Panc1 (cell line): ENCODE results near the gene SLC38A1.

Experiments
- POLR2AphosphoS5 ChIP-seq: IDR thresholded peaks from 2 replicates; pipeline ENCODE4 v1.6.1; 2012; ENCODE audit warnings: mild to moderate bottlenecking, low read depth, low read length, moderate library complexity
- SIN3A ChIP-seq: IDR thresholded peaks from 2 replicates; pipeline ENCODE4 v1.6.1; 2012; ENCODE audit warnings: low read depth, mild to moderate bottlenecking, low read length, moderate library complexity, borderline replicate concordance; ENCODE audit not compliant: insufficient read depth
- TF ChIP-seq, protein P1 (sequence below): fragments of 450-650 bp; IDR thresholded peaks from 2 replicates; pipeline ENCODE4 v1.5.1; 2017; ENCODE audit warnings: mild to moderate bottlenecking
- TF ChIP-seq, protein P2 (sequence below), 2 experiments: IDR thresholded peaks; 2 replicates each; pipeline ENCODE4 v1.6.1; 2011 to 2012; ENCODE audit warnings: low read depth in 2 of 2, control low read depth in 1 of 2, low read length in 1 of 2, mild to moderate bottlenecking in 1 of 2, moderate library complexity in 1 of 2; ENCODE audit not compliant: insufficient read depth in 1 of 2

DNA sequence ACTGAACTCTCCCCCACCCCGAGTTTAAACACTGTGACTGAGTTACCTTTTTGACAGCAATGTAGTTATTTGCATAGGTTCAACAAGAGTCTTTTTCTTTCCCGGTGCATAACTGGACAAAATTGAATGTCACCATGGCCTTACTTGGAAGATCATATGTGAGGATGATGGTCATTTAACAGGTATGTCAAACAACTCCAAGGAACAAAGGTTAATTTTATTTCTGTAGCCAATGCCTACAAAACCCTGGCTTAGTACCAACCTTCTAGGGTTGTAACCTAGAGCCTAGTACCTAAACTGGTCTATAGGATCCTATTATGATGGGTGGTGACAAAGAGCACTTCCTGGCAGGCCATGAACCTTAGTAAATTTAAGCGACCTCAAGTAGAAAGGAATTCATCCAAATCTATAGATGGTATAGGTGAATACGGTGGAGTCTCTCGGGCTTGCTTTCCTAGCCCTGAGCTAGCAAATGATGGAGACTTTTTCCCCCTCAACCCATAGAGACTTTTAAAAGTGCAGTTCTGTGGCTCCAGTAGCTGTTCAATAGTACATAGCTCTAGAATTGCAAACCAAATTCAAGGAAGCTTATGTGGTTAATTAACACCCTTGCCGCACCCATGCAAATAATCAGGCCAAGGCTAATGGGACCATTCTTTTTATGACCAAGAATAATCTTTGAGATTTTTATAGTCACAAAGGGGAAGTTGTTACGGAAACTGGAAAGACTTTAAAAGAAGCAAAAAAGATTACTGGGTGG is 89.0 kb downstream of the SLC38A1 start:
- TF ChIP-seq, protein P1, sequence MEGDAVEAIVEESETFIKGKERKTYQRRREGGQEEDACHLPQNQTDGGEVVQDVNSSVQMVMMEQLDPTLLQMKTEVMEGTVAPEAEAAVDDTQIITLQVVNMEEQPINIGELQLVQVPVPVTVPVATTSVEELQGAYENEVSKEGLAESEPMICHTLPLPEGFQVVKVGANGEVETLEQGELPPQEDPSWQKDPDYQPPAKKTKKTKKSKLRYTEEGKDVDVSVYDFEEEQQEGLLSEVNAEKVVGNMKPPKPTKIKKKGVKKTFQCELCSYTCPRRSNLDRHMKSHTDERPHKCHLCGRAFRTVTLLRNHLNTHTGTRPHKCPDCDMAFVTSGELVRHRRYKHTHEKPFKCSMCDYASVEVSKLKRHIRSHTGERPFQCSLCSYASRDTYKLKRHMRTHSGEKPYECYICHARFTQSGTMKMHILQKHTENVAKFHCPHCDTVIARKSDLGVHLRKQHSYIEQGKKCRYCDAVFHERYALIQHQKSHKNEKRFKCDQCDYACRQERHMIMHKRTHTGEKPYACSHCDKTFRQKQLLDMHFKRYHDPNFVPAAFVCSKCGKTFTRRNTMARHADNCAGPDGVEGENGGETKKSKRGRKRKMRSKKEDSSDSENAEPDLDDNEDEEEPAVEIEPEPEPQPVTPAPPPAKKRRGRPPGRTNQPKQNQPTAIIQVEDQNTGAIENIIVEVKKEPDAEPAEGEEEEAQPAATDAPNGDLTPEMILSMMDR: no peak
- TF ChIP-seq, protein P2, sequence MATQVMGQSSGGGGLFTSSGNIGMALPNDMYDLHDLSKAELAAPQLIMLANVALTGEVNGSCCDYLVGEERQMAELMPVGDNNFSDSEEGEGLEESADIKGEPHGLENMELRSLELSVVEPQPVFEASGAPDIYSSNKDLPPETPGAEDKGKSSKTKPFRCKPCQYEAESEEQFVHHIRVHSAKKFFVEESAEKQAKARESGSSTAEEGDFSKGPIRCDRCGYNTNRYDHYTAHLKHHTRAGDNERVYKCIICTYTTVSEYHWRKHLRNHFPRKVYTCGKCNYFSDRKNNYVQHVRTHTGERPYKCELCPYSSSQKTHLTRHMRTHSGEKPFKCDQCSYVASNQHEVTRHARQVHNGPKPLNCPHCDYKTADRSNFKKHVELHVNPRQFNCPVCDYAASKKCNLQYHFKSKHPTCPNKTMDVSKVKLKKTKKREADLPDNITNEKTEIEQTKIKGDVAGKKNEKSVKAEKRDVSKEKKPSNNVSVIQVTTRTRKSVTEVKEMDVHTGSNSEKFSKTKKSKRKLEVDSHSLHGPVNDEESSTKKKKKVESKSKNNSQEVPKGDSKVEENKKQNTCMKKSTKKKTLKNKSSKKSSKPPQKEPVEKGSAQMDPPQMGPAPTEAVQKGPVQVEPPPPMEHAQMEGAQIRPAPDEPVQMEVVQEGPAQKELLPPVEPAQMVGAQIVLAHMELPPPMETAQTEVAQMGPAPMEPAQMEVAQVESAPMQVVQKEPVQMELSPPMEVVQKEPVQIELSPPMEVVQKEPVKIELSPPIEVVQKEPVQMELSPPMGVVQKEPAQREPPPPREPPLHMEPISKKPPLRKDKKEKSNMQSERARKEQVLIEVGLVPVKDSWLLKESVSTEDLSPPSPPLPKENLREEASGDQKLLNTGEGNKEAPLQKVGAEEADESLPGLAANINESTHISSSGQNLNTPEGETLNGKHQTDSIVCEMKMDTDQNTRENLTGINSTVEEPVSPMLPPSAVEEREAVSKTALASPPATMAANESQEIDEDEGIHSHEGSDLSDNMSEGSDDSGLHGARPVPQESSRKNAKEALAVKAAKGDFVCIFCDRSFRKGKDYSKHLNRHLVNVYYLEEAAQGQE (IDR thresholded peaks at IDR 0.05; ENCODE audit: insufficient read depth in 1 of 2, low read depth in 2 of 2, low read length in 1 of 2): no peak
- TF ChIP-seq POLR2AphosphoS5: no peak
- no peak for TF ChIP-seq SIN3A
